CD14-positive monocyte (primary cell): ENCODE data around the gene ZNF688. TPM values are rescaled to one million over a fixed set of nuclear protein-coding genes. Genes with fewer than 3 reads are reported as not detected.
"Not testable (repeated sequence)": the region's sequence is repeated elsewhere in the genome, so short reads cannot be mapped to it uniquely, and the experiment has no call there.

ENCODE experiments used
- DNase-seq, 3 donors: peaks; one replicate each; pipeline ENCODE4 v3.0.0-alpha.2; 2011 to 2022
- H2AFZ ChIP-seq: 2 replicates; pipeline ENCODE4 v1.6.0; 2012; ENCODE audit warnings: mild to moderate bottlenecking, low read depth, low read length, inconsistent platforms; ENCODE audit not compliant: insufficient read depth, poor library complexity, severe bottlenecking
- H3K27ac ChIP-seq, 2 donors: 1 replicate in 1 of 2; 2 replicates in 1 of 2; pipeline ENCODE4 v1.5.1; 2012 to 2013; ENCODE audit warnings: low read length in 2 of 2, control low read depth in 1 of 2, inconsistent platforms in 1 of 2, low read depth in 1 of 2, mild to moderate bottlenecking in 1 of 2
- H3K27me3 ChIP-seq, 2 donors: one replicate each; pipeline versions ENCODE4 v1.6.0 to v1.6.1; 2011 to 2013; ENCODE audit warnings: low read length in 2 of 2; ENCODE audit not compliant: control insufficient read depth in 2 of 2, insufficient read depth in 2 of 2
- H3K36me3 ChIP-seq, 2 donors: replicated peaks in 1 of 2; 1 replicate in 1 of 2; 2 replicates in 1 of 2; pipeline versions ENCODE4 v1.5.1 to v1.6.1; 2012 to 2013; ENCODE audit warnings: low read length in 2 of 2, control low read depth in 1 of 2, inconsistent platforms in 1 of 2, mild to moderate bottlenecking in 1 of 2; ENCODE audit not compliant: insufficient read depth in 2 of 2, control insufficient read depth in 1 of 2
- H3K4me1 ChIP-seq, 2 donors: 1 replicate in 1 of 2; 2 replicates in 1 of 2; pipeline versions ENCODE4 v1.5.1 to v1.6.1; 2012 to 2013; ENCODE audit warnings: low read length in 2 of 2, control low read depth in 1 of 2, inconsistent platforms in 1 of 2, mild to moderate bottlenecking in 1 of 2, moderate library complexity in 1 of 2; ENCODE audit not compliant: insufficient read depth in 2 of 2, control insufficient read depth in 1 of 2
- H3K4me2 ChIP-seq: replicated peaks from 2 replicates; pipeline ENCODE3; 2012; ENCODE audit warnings: low read length, moderate library complexity, mild to moderate bottlenecking; ENCODE audit not compliant: poor library complexity, severe bottlenecking; ENCODE audit errors: extremely low read depth
- H3K4me3 ChIP-seq, 3 experiments: fragments of 200-600 bp in 1 of 3; sonication (generic) in 1 of 3; replicated peaks in 1 of 3; 1 replicate in 2 of 3; 2 replicates in 1 of 3; pipeline ENCODE4 v1.5.1; 2011 to 2013; ENCODE audit warnings: low read length in 3 of 3, mild to moderate bottlenecking in 3 of 3, control low read depth in 2 of 3, low read depth in 2 of 3, inconsistent platforms in 1 of 3, moderate library complexity in 1 of 3
- H3K79me2 ChIP-seq: 2 replicates; pipeline ENCODE4 v1.6.0; 2012; ENCODE audit warnings: mild to moderate bottlenecking, control low read depth, inconsistent platforms, low read length, moderate library complexity; ENCODE audit not compliant: insufficient read depth
- H3K9ac ChIP-seq: 2 replicates; pipeline ENCODE4 v1.6.0; 2017; ENCODE audit warnings: low read length, mild to moderate bottlenecking; ENCODE audit not compliant: insufficient read depth, poor library complexity, severe bottlenecking
- H3K9me3 ChIP-seq, 2 donors: replicated peaks in 1 of 2; 1 replicate in 1 of 2; 2 replicates in 1 of 2; pipeline versions ENCODE4 v1.5.1 to v1.6.1; 2012 to 2013; ENCODE audit warnings: low read length in 2 of 2, control low read depth in 1 of 2; ENCODE audit not compliant: control insufficient read depth in 1 of 2, insufficient read depth in 1 of 2
- H4K20me1 ChIP-seq: 2 replicates; pipeline ENCODE4 v1.6.0; 2012; ENCODE audit warnings: mild to moderate bottlenecking, low read length, control low read depth, moderate library complexity; ENCODE audit not compliant: insufficient read depth
- H3K27ac Mint-ChIP-seq, 7 donors: one replicate each; pipeline ENCODE4 v1.8.0; 2020; ENCODE audit warnings: mild to moderate bottlenecking in 7 of 7, mixed read lengths in 7 of 7, moderate library complexity in 6 of 7, inconsistent platforms in 2 of 7
- H3K27me3 Mint-ChIP-seq, 3 donors: one replicate each; pipeline ENCODE4 v1.8.0; 2021 to 2022; ENCODE audit warnings: low read depth in 3 of 3, mild to moderate bottlenecking in 3 of 3, mixed read lengths in 3 of 3, moderate library complexity in 3 of 3, inconsistent platforms in 1 of 3
- H3K36me3 Mint-ChIP-seq, 2 donors: one replicate each; pipeline ENCODE4 v1.8.0; 2020; ENCODE audit warnings: mixed read lengths in 2 of 2, inconsistent platforms in 1 of 2, mild to moderate bottlenecking in 1 of 2
- H3K4me1 Mint-ChIP-seq: one replicate; pipeline ENCODE4 v1.8.0; 2020; ENCODE audit warnings: mild to moderate bottlenecking, mixed read lengths
- H3K4me3 Mint-ChIP-seq, 2 donors: one replicate each; pipeline ENCODE4 v1.8.0; 2020; ENCODE audit warnings: mild to moderate bottlenecking in 2 of 2, mixed read lengths in 2 of 2, moderate library complexity in 1 of 2
- H3K9me3 Mint-ChIP-seq, 7 donors: one replicate each; pipeline ENCODE4 v1.8.0; 2020 to 2022; ENCODE audit warnings: mixed read lengths in 7 of 7, mild to moderate bottlenecking in 6 of 7, moderate library complexity in 6 of 7, inconsistent platforms in 2 of 7
- WGBS: methylation state at CpG from one replicate; pipeline ENCODE4 v1.1.5; 2013; ENCODE audit warnings: missing lambda C conversion rate; ENCODE audit not compliant: insufficient coverage; 5-methylcytosine and 5-hydroxymethylcytosine counted together
- intact Hi-C, 2 donors: fragments of 100-400 bp; cut with micrococcal nuclease; formaldehyde crosslinking; loops; one replicate each; pipeline versions ENCODE4 v1.15.0 to v1.15.1; 2023
- polyA plus RNA-seq, 3 donors: library from polyadenylated mRNA; depleted of rRNA in 1 of 3; unstranded in 2 of 3; stranded (reverse) in 1 of 3; fragments of 300-500 nt in 2 of 3; fragments of >200 nt in 1 of 3; fragmentation: Illumina TruSeq in 2 of 3; gene quantifications; 1 replicate in 2 of 3; 2 replicates in 1 of 3; pipeline ENCODE4 v1.2.3, GENCODE V29; 2012 to 2021
- TF ChIP-seq, protein P1 (sequence below): fragments of 200-600 bp; IDR thresholded peaks from one replicate; pipeline ENCODE4 v1.8.0; 2022; ENCODE audit warnings: antibody characterized with exemption, mild to moderate bottlenecking

Gene ZNF688
- polyA plus RNA-seq, 3 donors = 10.3 to 24.1 (median 18.9) TPM

DNA sequence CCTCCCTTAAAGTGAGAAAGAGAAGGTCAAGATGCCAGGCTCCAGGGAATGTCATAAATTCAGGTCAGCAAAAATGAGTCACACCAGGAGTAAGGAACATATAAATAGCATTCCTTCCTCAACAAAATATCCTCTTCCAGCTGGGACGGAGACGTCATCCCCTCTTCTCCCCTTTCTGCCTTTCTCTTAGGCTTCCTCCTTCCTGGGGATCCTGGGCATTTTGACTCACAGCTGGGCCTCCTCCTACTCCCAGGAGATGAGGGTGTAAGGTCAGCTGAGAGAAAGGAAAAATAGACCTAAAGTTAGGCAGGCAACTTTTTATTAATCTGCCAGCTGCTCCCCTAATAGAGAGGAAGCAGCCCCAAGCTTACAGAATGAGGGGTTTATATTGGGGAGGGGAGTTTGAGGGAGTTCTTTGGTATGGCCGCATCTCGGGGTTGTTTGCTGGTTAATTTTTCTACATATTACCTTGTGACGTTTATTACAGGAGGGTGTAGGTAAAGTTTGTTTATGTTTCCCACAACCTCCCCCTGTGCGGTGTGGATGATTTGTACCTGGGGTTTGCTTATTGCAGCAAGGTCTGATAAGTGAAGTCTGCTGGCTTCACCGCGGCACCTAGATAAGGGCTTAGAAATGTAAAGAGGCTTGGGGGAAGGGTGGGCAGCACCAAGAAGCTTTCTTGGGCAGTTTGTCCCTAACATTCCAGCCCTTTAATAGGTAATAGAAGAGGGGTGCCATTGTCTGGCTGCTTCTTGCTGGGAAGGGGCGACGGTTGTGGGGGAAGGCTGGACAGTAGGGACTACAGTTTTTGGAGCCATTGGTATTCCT is 29.8 kb downstream of the ZNF688 start:
- Histone ChIP-seq H3K4me1 (peaks cover 11 to 12% of the 10 kb centered on the region in 2 donors), H3K36me3 (no peaks in the 10 kb centered on the region), H3K27me3 (no peaks in the 10 kb centered on the region), H3K4me2 (no peak overlapping the region), H2AFZ (no peak overlapping the region), H3K4me3 (no peak overlapping the region), H3K9ac (no peak overlapping the region), H3K9me3 (no peaks in the 10 kb centered on the region), H3K79me2 (no peaks in the 10 kb centered on the region), H3K27ac (no peak overlapping the region), H4K20me1 (no peaks in the 10 kb centered on the region)
- Mint-ChIP-seq H3K27me3 (peaks cover 0 to 3% (median 2%) of the 10 kb centered on the region in 3 donors), H3K36me3 (peaks cover 2 to 4% of the 10 kb centered on the region in 2 donors), H3K9me3 (no peaks in the 10 kb centered on the region), H3K4me3 (no peak overlapping the region), H3K27ac (no peak overlapping the region), H3K4me1 (peaks cover 22% of the 10 kb centered on the region)
- TF ChIP-seq, protein P1, sequence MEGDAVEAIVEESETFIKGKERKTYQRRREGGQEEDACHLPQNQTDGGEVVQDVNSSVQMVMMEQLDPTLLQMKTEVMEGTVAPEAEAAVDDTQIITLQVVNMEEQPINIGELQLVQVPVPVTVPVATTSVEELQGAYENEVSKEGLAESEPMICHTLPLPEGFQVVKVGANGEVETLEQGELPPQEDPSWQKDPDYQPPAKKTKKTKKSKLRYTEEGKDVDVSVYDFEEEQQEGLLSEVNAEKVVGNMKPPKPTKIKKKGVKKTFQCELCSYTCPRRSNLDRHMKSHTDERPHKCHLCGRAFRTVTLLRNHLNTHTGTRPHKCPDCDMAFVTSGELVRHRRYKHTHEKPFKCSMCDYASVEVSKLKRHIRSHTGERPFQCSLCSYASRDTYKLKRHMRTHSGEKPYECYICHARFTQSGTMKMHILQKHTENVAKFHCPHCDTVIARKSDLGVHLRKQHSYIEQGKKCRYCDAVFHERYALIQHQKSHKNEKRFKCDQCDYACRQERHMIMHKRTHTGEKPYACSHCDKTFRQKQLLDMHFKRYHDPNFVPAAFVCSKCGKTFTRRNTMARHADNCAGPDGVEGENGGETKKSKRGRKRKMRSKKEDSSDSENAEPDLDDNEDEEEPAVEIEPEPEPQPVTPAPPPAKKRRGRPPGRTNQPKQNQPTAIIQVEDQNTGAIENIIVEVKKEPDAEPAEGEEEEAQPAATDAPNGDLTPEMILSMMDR = no peak
- DNase-seq = no peak
- intact Hi-C loops = no loop called here
- 100% methylated on average over 4 of the region's 10 CpGs for WGBS

DNA sequence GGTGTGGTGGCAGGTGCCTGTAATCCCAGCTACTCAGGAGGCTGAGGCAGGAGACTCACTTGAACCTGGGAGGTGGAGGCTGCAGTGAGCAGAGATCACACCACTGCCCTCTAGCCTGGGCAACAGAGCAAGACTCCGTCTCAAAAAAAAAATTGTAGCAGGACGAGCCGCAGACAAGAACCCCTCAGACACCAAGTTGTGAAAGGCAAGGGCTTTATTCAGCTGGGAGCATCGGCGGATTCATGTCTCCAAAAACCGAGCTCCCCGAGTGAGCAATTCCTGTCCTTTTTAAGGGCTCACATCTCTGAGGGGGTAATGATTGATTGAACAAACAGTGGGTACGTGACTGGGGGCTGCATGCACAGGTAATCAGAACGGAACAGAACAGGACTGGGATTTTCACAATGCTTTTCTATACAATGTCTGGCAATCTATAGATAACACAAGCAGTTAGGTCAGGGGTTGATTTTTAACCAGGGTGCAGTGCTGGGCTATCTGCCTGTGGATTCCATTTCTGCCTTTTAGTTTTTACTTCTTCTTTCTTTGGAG is 30.5 kb downstream of the ZNF688 start:
- intact Hi-C loops, H3K27ac ChIP-seq, H2AFZ ChIP-seq, H3K9ac ChIP-seq, H3K4me2 ChIP-seq, H3K36me3 Mint-ChIP-seq, H3K79me2 ChIP-seq, DNase-seq, H3K27me3 Mint-ChIP-seq, H4K20me1 ChIP-seq, H3K27ac Mint-ChIP-seq, H3K9me3 Mint-ChIP-seq, H3K36me3 ChIP-seq, H3K4me3 ChIP-seq, H3K9me3 ChIP-seq, H3K27me3 ChIP-seq, H3K4me3 Mint-ChIP-seq: not testable (repeated sequence)
- WGBS = 100% methylated on average over 1 of the region's 9 CpGs
- H3K4me1 Mint-ChIP-seq = peaks cover 22% of the 10 kb centered on the region
- peaks cover 11 to 12% of the 10 kb centered on the region in 2 donors for H3K4me1 ChIP-seq

DNA sequence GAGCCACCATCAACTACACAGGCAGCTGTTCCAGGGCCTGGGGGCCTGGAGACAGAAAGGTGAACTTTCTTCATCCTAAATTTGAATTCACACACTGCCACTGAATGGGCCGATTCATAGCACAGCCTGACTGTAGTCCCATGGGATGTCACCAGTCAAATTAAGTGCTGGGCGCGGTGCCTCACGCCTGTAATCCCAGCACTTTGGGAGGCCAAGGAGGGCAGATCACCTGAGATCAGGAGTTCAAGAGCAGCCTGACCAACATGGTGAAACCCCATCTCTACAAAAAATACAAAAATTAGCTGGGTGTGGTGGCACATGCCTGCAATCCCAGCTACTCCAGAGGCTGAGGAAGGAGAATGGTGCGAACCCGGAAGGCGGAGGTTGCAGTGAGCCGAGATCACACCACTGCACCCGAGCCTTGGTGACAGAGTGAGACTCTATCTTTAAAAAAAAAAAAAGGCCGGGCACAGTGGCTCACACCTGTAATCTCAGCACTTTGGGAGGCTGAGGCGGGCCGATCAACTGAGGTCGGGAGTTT is 31.5 kb downstream of the ZNF688 start:
- H3K27me3 Mint-ChIP-seq, H3K4me3 Mint-ChIP-seq, H3K4me3 ChIP-seq, H3K9me3 ChIP-seq, H3K4me2 ChIP-seq, H3K36me3 Mint-ChIP-seq, H3K27ac ChIP-seq, H2AFZ ChIP-seq, H3K9me3 Mint-ChIP-seq, H4K20me1 ChIP-seq, H3K27me3 ChIP-seq, H3K9ac ChIP-seq, DNase-seq, H3K36me3 ChIP-seq: not testable (repeated sequence)
- intact Hi-C loops = loop anchor here in 1 of 2 donors (5.0 kb wide), 1 partner anchor 32 kb away; the partner anchor contains the start of gene ZNF688
- Mint-ChIP-seq H3K27ac (peak overlapping the region in 1 of 7 donors; percentile 51), H3K4me1 (peaks cover 24% of the 10 kb centered on the region)
- H3K4me1 ChIP-seq = peaks cover 16 to 17% of the 10 kb centered on the region in 2 donors
- H3K79me2 ChIP-seq = peaks cover 11% of the 10 kb centered on the region
- WGBS = 97% methylated on average over 7 of the region's 13 CpGs
